WTC11 (cell line): ENCODE results near the gene PICALM. TPM values are rescaled to one million over a fixed set of nuclear protein-coding genes. Genes with fewer than 3 reads are reported as not detected.

Experiments
- ATAC-seq: fragments of 200-7000 bp; cut with Tn5 transposase; 2 replicates; pipeline ENCODE4 v1.10.0; 2021; ENCODE audit warnings: mild to moderate bottlenecking, moderate library complexity
- CTCF ChIA-PET: fragments of 300-600 bp; sonication (Branson Sonifier 250); formaldehyde crosslinking; loops from one replicate; lab custom pipeline; 2021; ENCODE audit warnings: antibody characterized with exemption; lab: Charles Lee
- POLR2A ChIA-PET: fragments of 350-600 bp; sonication (Branson Sonifier 250); formaldehyde crosslinking; loops from one replicate; lab custom pipeline; 2021; ENCODE audit warnings: antibody characterized with exemption; lab: Charles Lee
- DNase-seq: peaks from one replicate; pipeline ENCODE4 v3.0.0; 2021; ENCODE audit warnings: low spot score
- H3K27ac Mint-ChIP-seq: 2 replicates; pipeline ENCODE4 v1.8.0; 2021; ENCODE audit warnings: mixed read lengths
- H3K27me3 Mint-ChIP-seq: 2 replicates; pipeline ENCODE4 v1.8.0; 2021; ENCODE audit warnings: low read depth, mild to moderate bottlenecking, moderate library complexity, mixed read lengths
- H3K36me3 Mint-ChIP-seq: 2 replicates; pipeline ENCODE4 v1.8.0; 2021; ENCODE audit warnings: mixed read lengths
- H3K4me1 Mint-ChIP-seq: 2 replicates; pipeline ENCODE4 v1.8.0; 2022; ENCODE audit warnings: mixed read lengths
- H3K4me3 Mint-ChIP-seq: 2 replicates; pipeline ENCODE4 v1.8.0; 2021; ENCODE audit warnings: mild to moderate bottlenecking, moderate library complexity, mixed read lengths
- H3K9me3 Mint-ChIP-seq: 2 replicates; pipeline ENCODE4 v1.8.0; 2021; ENCODE audit warnings: mixed read lengths
- E2F5 ChIP-seq: sonication (generic); formaldehyde crosslinking; IDR thresholded peaks from 2 replicates; pipeline ENCODE4 v1.8.1; 2022; ENCODE audit warnings: mild to moderate bottlenecking, moderate library complexity, missing genetic modification reagents
- ETV6 ChIP-seq: sonication (generic); formaldehyde crosslinking; IDR thresholded peaks from 2 replicates; pipeline ENCODE4 v1.8.1; 2022; ENCODE audit warnings: mild to moderate bottlenecking, missing genetic modification reagents
- FOXK1 ChIP-seq: sonication (generic); formaldehyde crosslinking; IDR thresholded peaks from 2 replicates; pipeline ENCODE4 v1.8.0; 2022; ENCODE audit warnings: mild to moderate bottlenecking, moderate library complexity, missing genetic modification reagents
- FOXP1 ChIP-seq: sonication (generic); formaldehyde crosslinking; IDR thresholded peaks from 2 replicates; pipeline ENCODE4 v1.8.0; 2022; ENCODE audit warnings: missing genetic modification reagents, mild to moderate bottlenecking, moderate library complexity, borderline replicate concordance
- GABPB1 ChIP-seq: sonication (generic); formaldehyde crosslinking; IDR thresholded peaks from 2 replicates; pipeline ENCODE4 v1.8.1; 2023; ENCODE audit warnings: mild to moderate bottlenecking, missing genetic modification reagents
- HMGA2 ChIP-seq: fragments of 250-450 bp; sonication (Bioruptor Pico); IDR thresholded peaks from 2 replicates; pipeline ENCODE4 v1.4.0; 2021; ENCODE audit warnings: mild to moderate bottlenecking, moderate library complexity
- NR2C2 ChIP-seq: sonication (generic); formaldehyde crosslinking; IDR thresholded peaks from 2 replicates; pipeline ENCODE4 v1.8.0; 2022; ENCODE audit warnings: mild to moderate bottlenecking, missing genetic modification reagents
- TEAD1 ChIP-seq: sonication (generic); formaldehyde crosslinking; IDR thresholded peaks from 2 replicates; pipeline ENCODE4 v1.8.0; 2022; ENCODE audit warnings: mild to moderate bottlenecking, missing genetic modification reagents
- ZBTB43 ChIP-seq: sonication (generic); formaldehyde crosslinking; IDR thresholded peaks from 2 replicates; pipeline ENCODE4 v1.8.1; 2023; ENCODE audit warnings: mild to moderate bottlenecking, missing genetic modification reagents
- ZNF263 ChIP-seq: sonication (generic); formaldehyde crosslinking; IDR thresholded peaks from 2 replicates; pipeline ENCODE4 v1.8.1; 2022; ENCODE audit warnings: low read depth, mild to moderate bottlenecking, moderate library complexity, missing genetic modification reagents
- ZNF423 ChIP-seq: fragments of 250-450 bp; sonication (Bioruptor Pico); IDR thresholded peaks from 2 replicates; pipeline ENCODE4 v2.1.2; 2022; ENCODE audit warnings: mild to moderate bottlenecking, moderate library complexity
- ZNF512 ChIP-seq: sonication (generic); formaldehyde crosslinking; IDR thresholded peaks from 2 replicates; pipeline ENCODE4 v1.8.1; 2022; ENCODE audit warnings: missing genetic modification reagents, borderline replicate concordance
- total RNA-seq: library from RNA; stranded (reverse); gene quantifications from 3 replicates; pipeline ENCODE4 v1.2.3, GENCODE V29; 2021
- TF ChIP-seq, protein P1 (sequence below): sonication (generic); formaldehyde crosslinking; IDR thresholded peaks from 2 replicates; pipeline ENCODE4 v1.8.1; 2022; ENCODE audit warnings: low read depth, mild to moderate bottlenecking, moderate library complexity, missing genetic modification reagents, borderline replicate concordance
- TF ChIP-seq, protein P2 (sequence below): sonication (generic); formaldehyde crosslinking; IDR thresholded peaks from 2 replicates; pipeline ENCODE4 v1.8.0; 2022; ENCODE audit warnings: missing genetic modification reagents
- TF ChIP-seq, protein P3 (sequence below): sonication (generic); formaldehyde crosslinking; IDR thresholded peaks from 2 replicates; pipeline ENCODE4 v1.8.0; 2023; ENCODE audit warnings: missing genetic modification reagents

PICALM gene
- total RNA-seq, 1 experiment from 2014 or later: 69.9 TPM

DNA sequence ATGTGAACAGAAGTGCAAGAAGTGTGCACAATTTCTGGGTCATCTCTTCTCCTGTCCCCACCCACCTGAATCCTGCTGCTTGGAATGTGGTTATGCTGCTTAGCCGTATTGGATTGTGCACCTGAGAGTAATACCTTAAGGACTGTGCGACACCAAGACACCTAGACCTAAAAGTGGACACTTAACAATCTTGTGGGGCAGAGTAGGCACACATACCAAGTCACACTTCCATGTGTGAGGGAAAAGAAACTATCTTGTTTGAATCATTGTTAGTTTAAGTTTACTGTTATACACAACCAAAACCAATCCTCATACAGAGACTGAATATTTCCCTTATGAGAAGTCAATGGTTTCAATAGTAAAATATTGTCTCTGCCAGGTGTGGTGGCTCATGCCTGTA lies 120.0 kb downstream of the PICALM start:
- Mint-ChIP-seq H3K4me1 (no peaks in the 10 kb centered on the region), H3K27me3 (no peaks in the 10 kb centered on the region), H3K4me3 (no peak overlapping the region), H3K36me3 (peaks cover 19% of the 10 kb centered on the region), H3K27ac (no peak overlapping the region), H3K9me3 (peaks cover 19% of the 10 kb centered on the region)
- TF ChIP-seq, protein P1, sequence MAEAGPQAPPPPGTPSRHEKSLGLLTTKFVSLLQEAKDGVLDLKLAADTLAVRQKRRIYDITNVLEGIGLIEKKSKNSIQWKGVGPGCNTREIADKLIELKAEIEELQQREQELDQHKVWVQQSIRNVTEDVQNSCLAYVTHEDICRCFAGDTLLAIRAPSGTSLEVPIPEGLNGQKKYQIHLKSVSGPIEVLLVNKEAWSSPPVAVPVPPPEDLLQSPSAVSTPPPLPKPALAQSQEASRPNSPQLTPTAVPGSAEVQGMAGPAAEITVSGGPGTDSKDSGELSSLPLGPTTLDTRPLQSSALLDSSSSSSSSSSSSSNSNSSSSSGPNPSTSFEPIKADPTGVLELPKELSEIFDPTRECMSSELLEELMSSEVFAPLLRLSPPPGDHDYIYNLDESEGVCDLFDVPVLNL (CRISPR knock-in tag): no peak
- TF ChIP-seq ZNF512 (CRISPR knock-in tag) (no peak), E2F5 (CRISPR knock-in tag) (no peak), ETV6 (CRISPR knock-in tag) (no peak), ZBTB43 (CRISPR knock-in tag) (no peak), HMGA2 (CRISPR knock-in tag) (no peak), FOXP1 (no peak), ZNF423 (CRISPR knock-in tag) (no peak), FOXK1 (CRISPR knock-in tag) (no peak), ZNF263 (CRISPR knock-in tag) (no peak), NR2C2 (no peak), GABPB1 (CRISPR knock-in tag) (no peak), TEAD1 (no peak)
- TF ChIP-seq, protein P2, sequence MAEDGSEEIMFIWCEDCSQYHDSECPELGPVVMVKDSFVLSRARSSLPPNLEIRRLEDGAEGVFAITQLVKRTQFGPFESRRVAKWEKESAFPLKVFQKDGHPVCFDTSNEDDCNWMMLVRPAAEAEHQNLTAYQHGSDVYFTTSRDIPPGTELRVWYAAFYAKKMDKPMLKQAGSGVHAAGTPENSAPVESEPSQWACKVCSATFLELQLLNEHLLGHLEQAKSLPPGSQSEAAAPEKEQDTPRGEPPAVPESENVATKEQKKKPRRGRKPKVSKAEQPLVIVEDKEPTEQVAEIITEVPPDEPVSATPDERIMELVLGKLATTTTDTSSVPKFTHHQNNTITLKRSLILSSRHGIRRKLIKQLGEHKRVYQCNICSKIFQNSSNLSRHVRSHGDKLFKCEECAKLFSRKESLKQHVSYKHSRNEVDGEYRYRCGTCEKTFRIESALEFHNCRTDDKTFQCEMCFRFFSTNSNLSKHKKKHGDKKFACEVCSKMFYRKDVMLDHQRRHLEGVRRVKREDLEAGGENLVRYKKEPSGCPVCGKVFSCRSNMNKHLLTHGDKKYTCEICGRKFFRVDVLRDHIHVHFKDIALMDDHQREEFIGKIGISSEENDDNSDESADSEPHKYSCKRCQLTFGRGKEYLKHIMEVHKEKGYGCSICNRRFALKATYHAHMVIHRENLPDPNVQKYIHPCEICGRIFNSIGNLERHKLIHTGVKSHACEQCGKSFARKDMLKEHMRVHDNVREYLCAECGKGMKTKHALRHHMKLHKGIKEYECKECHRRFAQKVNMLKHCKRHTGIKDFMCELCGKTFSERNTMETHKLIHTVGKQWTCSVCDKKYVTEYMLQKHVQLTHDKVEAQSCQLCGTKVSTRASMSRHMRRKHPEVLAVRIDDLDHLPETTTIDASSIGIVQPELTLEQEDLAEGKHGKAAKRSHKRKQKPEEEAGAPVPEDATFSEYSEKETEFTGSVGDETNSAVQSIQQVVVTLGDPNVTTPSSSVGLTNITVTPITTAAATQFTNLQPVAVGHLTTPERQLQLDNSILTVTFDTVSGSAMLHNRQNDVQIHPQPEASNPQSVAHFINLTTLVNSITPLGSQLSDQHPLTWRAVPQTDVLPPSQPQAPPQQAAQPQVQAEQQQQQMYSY (CRISPR knock-in tag): no peak
- TF ChIP-seq, protein P3, sequence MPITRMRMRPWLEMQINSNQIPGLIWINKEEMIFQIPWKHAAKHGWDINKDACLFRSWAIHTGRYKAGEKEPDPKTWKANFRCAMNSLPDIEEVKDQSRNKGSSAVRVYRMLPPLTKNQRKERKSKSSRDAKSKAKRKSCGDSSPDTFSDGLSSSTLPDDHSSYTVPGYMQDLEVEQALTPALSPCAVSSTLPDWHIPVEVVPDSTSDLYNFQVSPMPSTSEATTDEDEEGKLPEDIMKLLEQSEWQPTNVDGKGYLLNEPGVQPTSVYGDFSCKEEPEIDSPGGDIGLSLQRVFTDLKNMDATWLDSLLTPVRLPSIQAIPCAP: no peak
- ChIA-PET POLR2A (no interaction called here), CTCF (no interaction called here)
- ATAC-seq (no peak), DNase-seq (no peak)

DNA sequence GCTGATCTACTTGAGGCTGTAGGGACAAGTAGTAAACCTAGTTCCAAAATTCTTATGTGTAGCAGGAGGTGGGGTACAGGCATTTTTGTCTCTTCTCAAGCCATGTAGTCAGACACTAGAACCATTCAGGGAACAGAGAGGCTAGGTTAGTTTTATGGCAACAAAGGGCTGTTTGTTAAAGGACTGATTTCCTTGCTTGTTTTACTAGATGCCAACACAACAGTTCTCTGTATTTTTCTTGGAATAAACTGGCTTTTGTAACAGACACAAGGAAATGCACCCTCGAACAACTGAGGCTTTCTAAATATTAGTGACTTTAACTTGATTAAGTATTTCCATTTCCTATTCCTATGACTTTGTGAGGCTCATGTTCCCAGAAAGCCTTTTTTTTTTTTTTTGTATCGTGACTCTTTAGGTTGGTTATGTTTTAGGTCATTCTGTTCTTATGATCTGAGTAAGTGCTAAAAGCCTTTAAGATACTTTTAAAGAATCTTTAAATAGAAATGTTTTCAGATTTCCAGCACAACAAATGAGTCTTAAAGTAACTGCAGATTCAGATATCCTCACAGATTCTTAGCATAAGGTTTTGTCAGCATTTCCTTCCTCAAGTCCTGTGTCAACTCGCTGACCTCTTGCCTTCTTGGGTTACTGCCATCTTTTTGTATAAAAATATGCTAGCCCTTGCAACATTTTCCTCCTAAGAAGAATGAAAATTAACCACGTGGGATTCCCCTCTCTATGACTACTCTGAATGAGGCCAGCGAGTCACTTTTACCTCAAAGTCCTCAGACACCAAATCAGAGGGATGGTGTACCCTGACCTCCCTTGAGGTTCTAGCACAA lies 121.2 kb downstream of the PICALM start:
- H3K4me3 Mint-ChIP-seq: no peak overlapping the region
- H3K36me3 Mint-ChIP-seq: peaks cover 12% of the 10 kb centered on the region; the same call in 1 of the 2 replicates
- H3K4me1 Mint-ChIP-seq: no peaks in the 10 kb centered on the region
- H3K9me3 Mint-ChIP-seq: peaks cover 13% of the 10 kb centered on the region
- ATAC-seq (no peak), DNase-seq (no peak)
- no peak overlapping the region for H3K27ac Mint-ChIP-seq
- no peaks in the 10 kb centered on the region for H3K27me3 Mint-ChIP-seq
- POLR2A ChIA-PET: no interaction called here
- no peak for TF ChIP-seq E2F5 (CRISPR knock-in tag)
- CTCF ChIA-PET: no interaction called here
